ENCODE results near the gene PSEN1.

GRCh38 chr14:73231981-73232851 lies 95.9 kb downstream of the PSEN1 start:
- TF ChIP-seq FOSL2 (IDR thresholded peaks at IDR 0.05; ENCODE audit: borderline replicate concordance, low read depth) (no peak), CTCF (IDR thresholded peaks at IDR 0.05) (peak; percentile 31), USF2 (IDR thresholded peaks at IDR 0.05; ENCODE audit: borderline replicate concordance, low read depth, low read length) (no peak), TEAD4 (IDR thresholded peaks at IDR 0.05; ENCODE audit: borderline replicate concordance, insufficient read depth) (no peak), TCF12 (IDR thresholded peaks at IDR 0.05) (no peak), RCOR1 (IDR thresholded peaks at IDR 0.05; ENCODE audit: low read length) (no peak), RAD21 (IDR thresholded peaks at IDR 0.05; ENCODE audit: low read length) (peak; percentile 33; the same call in 1 of the 2 replicates), CHD2 (IDR thresholded peaks at IDR 0.05; ENCODE audit: low read length, partially characterized antibody) (no peak), SMC3 (IDR thresholded peaks at IDR 0.05; ENCODE audit: low read depth, low read length) (no peak)
